PC-3 (cell line): Measurements from ENCODE around the gene WNT3. TPM values are rescaled to one million over a fixed set of nuclear protein-coding genes. Genes with fewer than 3 reads are reported as not detected.

ENCODE experiments used
- ATAC-seq: fragments of 200-7000 bp; cut with Tn5 transposase; 2 replicates; pipeline ENCODE4 v1.9.1; 2020; ENCODE audit warnings: mild to moderate bottlenecking, moderate library complexity
- BruUV-seq: library from RNA; stranded (reverse); fragments of 400-500 nt; replicated peaks from 2 replicates; lab custom pipeline; 2021; lab: Mats Ljungman, UMichigan
- CTCF ChIA-PET: fragments of 300-600 bp; sonication (Branson Sonifier 250); formaldehyde crosslinking; loops from one replicate; lab custom pipeline; 2022; ENCODE audit warnings: antibody characterized with exemption; lab: Charles Lee
- POLR2A ChIA-PET: fragments of 300-600 bp; sonication (Branson Sonifier 250); formaldehyde crosslinking; loops from one replicate; lab custom pipeline; 2022; ENCODE audit warnings: antibody characterized with exemption; ENCODE audit not compliant: unreplicated experiment; lab: Charles Lee
- DNase-seq: peaks from one replicate; pipeline ENCODE4 v3.0.0-alpha.2; 2015
- H2AFZ ChIP-seq: fragments of 300-600 bp; sonication (generic); 2 replicates; pipeline ENCODE4 v1.6.0; 2016; ENCODE audit warnings: antibody characterized with exemption, low read length
- H3F3A ChIP-seq: fragments of 300-600 bp; sonication (generic); one replicate; pipeline ENCODE4 v1.6.0; 2017; ENCODE audit warnings: antibody characterized with exemption, low read length, control low read depth, mild to moderate bottlenecking; ENCODE audit not compliant: unreplicated experiment
- H3K27ac ChIP-seq: fragments of 300-600 bp; sonication (generic); 2 replicates; pipeline ENCODE4 v1.5.1; 2016; ENCODE audit warnings: mild to moderate bottlenecking, low read length
- H3K27me3 ChIP-seq: fragments of 300-600 bp; sonication (generic); 2 replicates; pipeline ENCODE4 v1.6.1; 2016; ENCODE audit warnings: low read length, mixed read lengths
- H3K36me3 ChIP-seq: fragments of 300-600 bp; sonication (generic); 2 replicates; pipeline ENCODE4 v1.6.1; 2016; ENCODE audit warnings: low read depth, mixed run types, low read length, mixed read lengths
- H3K4me1 ChIP-seq: fragments of 300-600 bp; sonication (generic); 2 replicates; pipeline ENCODE4 v1.5.1; 2016; ENCODE audit warnings: low read length; ENCODE audit not compliant: insufficient read depth
- H3K4me2 ChIP-seq: fragments of 300-600 bp; sonication (generic); 2 replicates; pipeline ENCODE4 v1.6.0; 2016; ENCODE audit warnings: low read length
- H3K4me3 ChIP-seq: fragments of 300-600 bp; sonication (generic); 2 replicates; pipeline ENCODE4 v1.5.1; 2016; ENCODE audit warnings: mild to moderate bottlenecking, low read length, mixed read lengths
- H3K79me2 ChIP-seq: fragments of 300-600 bp; sonication (generic); 2 replicates; pipeline ENCODE4 v1.6.1; 2017; ENCODE audit warnings: low read length, mixed read lengths
- H3K9ac ChIP-seq: fragments of 300-600 bp; sonication (generic); 2 replicates; pipeline ENCODE4 v1.6.0; 2016; ENCODE audit warnings: mild to moderate bottlenecking, low read length
- H3K9me2 ChIP-seq: fragments of 300-600 bp; sonication (generic); replicated peaks from 2 replicates; pipeline ENCODE4 v1.6.1; 2016; ENCODE audit warnings: mixed run types, low read length, mixed read lengths
- H3K9me3 ChIP-seq: fragments of 300-600 bp; sonication (generic); 2 replicates; pipeline ENCODE4 v1.6.1; 2016; ENCODE audit warnings: low read length, mixed read lengths
- H4K20me1 ChIP-seq: fragments of 300-600 bp; sonication (generic); 2 replicates; pipeline ENCODE4 v1.6.1; 2016; ENCODE audit warnings: low read length, mixed read lengths
- CTCF ChIP-seq: fragments of 300-600 bp; sonication (generic); conservative IDR thresholded peaks from 2 replicates; pipeline ENCODE4 v1.5.1; 2017; ENCODE audit warnings: antibody characterized with exemption, low read depth, mild to moderate bottlenecking, low read length
- EZH2 ChIP-seq: fragments of 300-600 bp; sonication (generic); IDR thresholded peaks from one replicate; pipeline ENCODE4 v1.6.1; 2017; ENCODE audit warnings: antibody characterized with exemption, mild to moderate bottlenecking, low read length; ENCODE audit not compliant: unreplicated experiment
- EZH2phosphoT487 ChIP-seq: fragments of 300-600 bp; sonication (generic); IDR thresholded peaks from 2 replicates; pipeline ENCODE4 v1.6.1; 2018; ENCODE audit warnings: mild to moderate bottlenecking, antibody characterized with exemption, low read length, borderline replicate concordance
- intact Hi-C: fragments of 100-400 bp; cut with micrococcal nuclease; formaldehyde crosslinking; loops from 2 replicates; pipeline ENCODE4 v1.9.0; 2023
- total RNA-seq: library from RNA; depleted of rRNA; stranded (reverse); fragments of >200 nt; gene quantifications from 2 replicates; pipeline ENCODE4 v1.2.3, GENCODE V29; 2014

Gene WNT3
- total RNA-seq, 1 experiment from 2014 or later: 4.9 TPM

GRCh38 chr17:46764000-46764708 lies 54.3 kb downstream of the WNT3 start:
- H3K9ac ChIP-seq: no peak overlapping the region
- H2AFZ ChIP-seq: peak overlapping the region; percentile 1; the same call in 1 of the 2 replicates
- H3K4me3 ChIP-seq: no peak overlapping the region

GRCh38 chr17:46763416-46763815 lies 55.1 kb downstream of the WNT3 start:
- peaks cover 42% of the 10 kb centered on the region for H3K4me1 ChIP-seq

More at GRCh38 chr17:46764000-46764708, 54.3 kb downstream of the WNT3 start:
- peak overlapping the region; percentile 47 for H3K4me2 ChIP-seq
- H3K9me2 ChIP-seq: no peaks in the 10 kb centered on the region
- no peaks in the 10 kb centered on the region for H4K20me1 ChIP-seq
- ATAC-seq (peak; percentile 5; the same call in 1 of the 2 replicates), DNase-seq (no peak)
- no peaks in the 10 kb centered on the region for H3K79me2 ChIP-seq
- H3K9me3 ChIP-seq: no peaks in the 10 kb centered on the region
- CTCF ChIA-PET: no interaction called here
- BruUV-seq: no TSS peak
- H3K36me3 ChIP-seq: 0 out of 2 replicates have a peak, but pooled peaks cover 3% of the 10 kb centered on the region
- H3K4me1 ChIP-seq: peaks cover 35% of the 10 kb centered on the region
- H3K27ac ChIP-seq: peak overlapping the region; percentile 48
- POLR2A ChIA-PET: no interaction called here
- TF ChIP-seq EZH2 (no peak), CTCF (no peak), EZH2phosphoT487 (no peak)
- H3K27me3 ChIP-seq: no peaks in the 10 kb centered on the region
- intact Hi-C loops: no loop called here
- peaks cover 6% of the 10 kb centered on the region for H3F3A ChIP-seq

More at GRCh38 chr17:46763416-46763815, 55.1 kb downstream of the WNT3 start:
- peak; percentile 66 for DNase-seq
- Histone ChIP-seq H3K4me2 (no peak overlapping the region), H3K27me3 (no peaks in the 10 kb centered on the region), H3K9ac (no peak overlapping the region), H4K20me1 (no peaks in the 10 kb centered on the region), H3K9me3 (no peaks in the 10 kb centered on the region), H3K27ac (no peak overlapping the region), H3K36me3 (0 out of 2 replicates have a peak, but pooled peaks cover 4% of the 10 kb centered on the region), H2AFZ (no peak overlapping the region), H3K79me2 (no peaks in the 10 kb centered on the region), H3F3A (peaks cover 6% of the 10 kb centered on the region), H3K9me2 (no peaks in the 10 kb centered on the region), H3K4me3 (no peak overlapping the region)
- intact Hi-C loops: no loop called here
- no TSS peak for BruUV-seq
- no peak for TF ChIP-seq CTCF
- TF ChIP-seq EZH2: no peak
- no peak for TF ChIP-seq EZH2phosphoT487
- no peak for ATAC-seq
- ChIA-PET POLR2A (no interaction called here), CTCF (no interaction called here)
